Tibial artery (tissue), 4 donors: ENCODE data around the gene G2E3.

Experiments
- DNase-seq, 2 donors: peaks; one replicate each; pipeline ENCODE4 v3.0.0-alpha.2; 2019
- H3K27ac ChIP-seq, 2 donors: fragments of 200-600 bp; sonication (generic) in 1 of 2; 1 replicate in 1 of 2; 2 replicates in 1 of 2; pipeline ENCODE4 v1.5.1; 2018 to 2019; ENCODE audit warnings: mild to moderate bottlenecking in 1 of 2
- H3K27me3 ChIP-seq, 2 donors: fragments of 200-600 bp; sonication (generic) in 1 of 2; one replicate each; pipeline versions ENCODE4 v1.5.1 to v1.6.0; 2016 to 2019
- H3K36me3 ChIP-seq, 3 donors: fragments of 200-600 bp; sonication (generic) in 2 of 3; one replicate each; pipeline ENCODE4 v1.5.1; 2016 to 2019; ENCODE audit warnings: mild to moderate bottlenecking in 2 of 3
- H3K4me1 ChIP-seq, 4 donors: fragments of 200-600 bp; sonication (generic) in 2 of 4; 1 replicate in 3 of 4; 2 replicates in 1 of 4; pipeline ENCODE4 v1.5.1; 2016 to 2019
- H3K4me3 ChIP-seq, 2 donors: fragments of 200-600 bp; sonication (generic) in 1 of 2; 1 replicate in 1 of 2; 2 replicates in 1 of 2; pipeline ENCODE4 v1.5.1; 2018 to 2019; ENCODE audit warnings: mild to moderate bottlenecking in 2 of 2
- H3K9me3 ChIP-seq, 3 donors: fragments of 200-600 bp; sonication (generic) in 1 of 3; one replicate each; pipeline ENCODE4 v1.5.1; 2016 to 2019
- CTCF ChIP-seq, 2 experiments: fragments of 200-600 bp in 1 of 2; fragments of 450-650 bp in 1 of 2; IDR thresholded peaks; one replicate each; pipeline ENCODE4 v1.5.1; 2017 to 2019; ENCODE audit warnings: antibody characterized with exemption in 2 of 2, mild to moderate bottlenecking in 1 of 2, moderate library complexity in 1 of 2
- intact Hi-C: fragments of 100-400 bp; cut with DNase I; formaldehyde crosslinking; loops from one replicate; pipeline ENCODE4 v1.15.0; 2023; ENCODE audit warnings: low total_unique reads

The G2E3 gene, protein sequence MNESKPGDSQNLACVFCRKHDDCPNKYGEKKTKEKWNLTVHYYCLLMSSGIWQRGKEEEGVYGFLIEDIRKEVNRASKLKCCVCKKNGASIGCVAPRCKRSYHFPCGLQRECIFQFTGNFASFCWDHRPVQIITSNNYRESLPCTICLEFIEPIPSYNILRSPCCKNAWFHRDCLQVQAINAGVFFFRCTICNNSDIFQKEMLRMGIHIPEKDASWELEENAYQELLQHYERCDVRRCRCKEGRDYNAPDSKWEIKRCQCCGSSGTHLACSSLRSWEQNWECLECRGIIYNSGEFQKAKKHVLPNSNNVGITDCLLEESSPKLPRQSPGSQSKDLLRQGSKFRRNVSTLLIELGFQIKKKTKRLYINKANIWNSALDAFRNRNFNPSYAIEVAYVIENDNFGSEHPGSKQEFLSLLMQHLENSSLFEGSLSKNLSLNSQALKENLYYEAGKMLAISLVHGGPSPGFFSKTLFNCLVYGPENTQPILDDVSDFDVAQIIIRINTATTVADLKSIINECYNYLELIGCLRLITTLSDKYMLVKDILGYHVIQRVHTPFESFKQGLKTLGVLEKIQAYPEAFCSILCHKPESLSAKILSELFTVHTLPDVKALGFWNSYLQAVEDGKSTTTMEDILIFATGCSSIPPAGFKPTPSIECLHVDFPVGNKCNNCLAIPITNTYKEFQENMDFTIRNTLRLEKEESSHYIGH

GRCh38 chr14:30558675-30559555 lies at the start of gene G2E3:
TSS of gene G2E3 (plus strand) at chr14:30559158. CDS start at chr14:30581080, 21,922 bp downstream.
- H3K36me3 ChIP-seq = no peaks in the 10 kb centered on the region
- intact Hi-C loops = no loop called here
- DNase-seq = peak; percentile 83 to 91
- no peak for TF ChIP-seq CTCF (IDR thresholded peaks at IDR 0.05)
- H3K27me3 ChIP-seq = no peaks in the 10 kb centered on the region
- peak within 1 kb of the TSS; percentile 77 to 94 for H3K4me3 ChIP-seq
- H3K4me1 ChIP-seq = peaks cover 0 to 23% (median 12%) of the 10 kb centered on the region in 4 donors
- peak within 1 kb of the TSS; percentile 69 to 76 for H3K27ac ChIP-seq
- H3K9me3 ChIP-seq = no peaks in the 10 kb centered on the region

DNA sequence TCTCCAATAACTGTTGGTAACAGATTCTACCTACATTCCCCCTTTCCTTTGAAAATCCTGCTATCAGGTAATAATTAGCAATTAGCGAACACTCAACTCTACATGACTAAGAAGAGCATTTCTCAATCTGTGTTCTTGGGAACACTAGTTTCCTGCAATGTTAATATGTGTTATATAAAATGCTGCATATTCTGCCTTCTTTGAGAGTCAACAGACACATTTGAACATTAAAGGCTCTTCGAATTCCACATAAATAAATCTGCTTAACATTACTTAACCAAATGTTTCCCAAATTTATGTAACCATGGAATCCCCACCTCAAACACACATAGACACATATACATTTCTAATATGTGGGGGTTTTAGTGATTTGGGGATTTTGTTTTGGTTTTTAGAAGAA lies 41.2 kb upstream of the G2E3 start:
- no peaks in the 10 kb centered on the region for H3K27me3 ChIP-seq
- no peak overlapping the region for H3K4me3 ChIP-seq
- H3K36me3 ChIP-seq = no peaks in the 10 kb centered on the region
- H3K27ac ChIP-seq = no peak overlapping the region
- H3K4me1 ChIP-seq = no peaks in the 10 kb centered on the region
- DNase-seq = no peak
- H3K9me3 ChIP-seq = no peaks in the 10 kb centered on the region
- intact Hi-C loops = no loop called here
- TF ChIP-seq CTCF (IDR thresholded peaks at IDR 0.05) = no peak

- H3K9me3 ChIP-seq = no peaks in the 10 kb centered on the region
- H3K27ac ChIP-seq = no peak overlapping the region
- intact Hi-C loops = no loop called here
- no peaks in the 10 kb centered on the region for H3K36me3 ChIP-seq
- no peaks in the 10 kb centered on the region for H3K4me1 ChIP-seq
- TF ChIP-seq CTCF (IDR thresholded peaks at IDR 0.05) = no peak
- DNase-seq = no peak
- no peaks in the 10 kb centered on the region for H3K27me3 ChIP-seq
- no peak overlapping the region for H3K4me3 ChIP-seq
Measured at GRCh38 chr14:30518867-30519560, 39.9 kb upstream of the G2E3 start.

DNA sequence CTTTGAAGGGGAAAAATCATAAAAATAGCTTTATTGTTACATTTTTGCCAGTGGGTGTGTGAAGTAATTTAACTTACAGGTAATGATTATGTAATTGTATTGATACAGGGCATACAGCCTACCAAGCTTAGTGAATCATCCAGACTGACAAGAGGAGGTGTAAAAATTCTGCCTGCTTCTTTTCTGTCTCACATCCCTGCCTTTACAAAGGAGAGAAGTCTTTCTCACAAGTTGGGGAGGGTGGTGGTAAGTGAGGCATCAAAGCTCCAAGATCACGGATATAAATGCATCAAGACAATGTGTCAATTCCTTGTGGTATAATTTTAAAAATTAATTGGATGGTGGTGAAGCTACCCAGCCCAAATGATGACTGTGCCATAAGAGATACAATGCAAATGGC lies 39.0 kb upstream of the G2E3 start:
- no peaks in the 10 kb centered on the region for H3K9me3 ChIP-seq
- DNase-seq = no peak
- no peaks in the 10 kb centered on the region for H3K27me3 ChIP-seq
- TF ChIP-seq CTCF (IDR thresholded peaks at IDR 0.05) = no peak
- no peak overlapping the region for H3K4me3 ChIP-seq
- no peaks in the 10 kb centered on the region for H3K36me3 ChIP-seq
- intact Hi-C loops = no loop called here
- H3K4me1 ChIP-seq = no peaks in the 10 kb centered on the region
- H3K27ac ChIP-seq = no peak overlapping the region

DNA sequence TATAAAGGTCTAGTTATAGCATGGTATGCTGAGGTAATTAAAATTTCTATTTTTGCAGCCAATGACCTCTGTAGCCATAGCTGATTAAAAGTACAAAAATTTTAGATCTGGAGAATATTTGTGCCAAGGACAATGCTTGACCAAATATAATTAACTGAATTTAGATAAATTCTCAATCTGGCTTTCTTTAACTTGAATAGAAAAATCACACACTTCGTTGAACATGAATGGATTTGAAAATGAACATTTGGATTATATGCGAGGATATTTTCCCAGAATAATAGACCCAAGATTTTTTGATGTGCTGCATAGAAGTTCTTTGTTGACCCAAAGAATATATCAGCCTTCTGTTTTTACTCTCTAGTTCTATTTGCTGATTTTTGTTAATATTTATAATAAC lies 38.4 kb upstream of the G2E3 start:
- Histone ChIP-seq H3K36me3 (no peaks in the 10 kb centered on the region), H3K27ac (no peak overlapping the region), H3K4me3 (no peak overlapping the region), H3K4me1 (no peaks in the 10 kb centered on the region), H3K27me3 (no peaks in the 10 kb centered on the region), H3K9me3 (no peaks in the 10 kb centered on the region)
- DNase-seq = no peak
- no peak for TF ChIP-seq CTCF (IDR thresholded peaks at IDR 0.05)
- intact Hi-C loops = no loop called here
